Measurements from ENCODE around the gene S100A4. TPM values are rescaled to one million over a fixed set of nuclear protein-coding genes. Genes with fewer than 3 reads are reported as not detected.
"Not testable (repeated sequence)": the region's sequence is repeated elsewhere in the genome, so short reads cannot be mapped to it uniquely, and the experiment has no call there.

Gene S100A4
- total and polyA plus RNA-seq, 9 donors = 188 to 266 (median 210) TPM

GRCh38 chr1:153583976-153584375 lies 38.4 kb upstream of the S100A4 start:
- Histone ChIP-seq H3K9me3 (replicated peaks; ENCODE audit: control insufficient read depth, low read depth, low read length) (no peaks in the 10 kb centered on the region), H3K4me3 (ENCODE audit: low read length) (no peak overlapping the region), H3K4me1 (ENCODE audit: control insufficient read depth, insufficient read depth, low read length) (no peaks in the 10 kb centered on the region), H3K27ac (ENCODE audit: low read length) (no peak overlapping the region), H3K36me3 (ENCODE audit: control insufficient read depth, insufficient read depth, low read length) (no peaks in the 10 kb centered on the region), H3K27me3 (ENCODE audit: control insufficient read depth, insufficient read depth, low read length) (no peaks in the 10 kb centered on the region)
- 56% methylated on average over 2 of the region's 2 CpGs for WGBS (ENCODE audit: insufficient coverage)
- no peak for DNase-seq

DNA sequence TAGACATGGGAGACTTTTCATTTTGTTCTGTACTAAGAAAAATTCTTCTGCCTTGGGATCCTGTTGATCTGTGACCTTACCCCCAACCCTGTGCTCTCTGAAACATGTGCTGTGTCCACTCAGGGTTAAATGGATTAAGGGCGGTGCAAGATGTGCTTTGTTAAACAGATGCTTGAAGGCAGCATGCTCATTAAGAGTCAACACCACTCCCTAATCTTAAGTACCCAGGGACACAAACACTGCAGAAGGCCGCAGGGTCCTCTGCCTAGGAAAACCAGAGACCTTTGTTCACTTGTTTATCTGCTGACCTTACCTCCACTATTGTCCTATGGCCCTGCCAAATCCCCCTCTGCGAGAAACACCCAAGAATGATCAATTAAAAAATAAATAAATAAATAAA lies 37.9 kb upstream of the S100A4 start:
- WGBS (ENCODE audit: insufficient coverage) = no CpG with 5 or more reads among the region's 3 CpGs
- not testable (repeated sequence) for H3K27ac ChIP-seq (ENCODE audit: low read length); H3K4me3 ChIP-seq (ENCODE audit: low read length); H3K27me3 ChIP-seq (ENCODE audit: control insufficient read depth, insufficient read depth, low read length); H3K36me3 ChIP-seq (ENCODE audit: control insufficient read depth, insufficient read depth, low read length); H3K4me1 ChIP-seq (ENCODE audit: control insufficient read depth, insufficient read depth, low read length); H3K9me3 ChIP-seq (replicated peaks; ENCODE audit: control insufficient read depth, low read depth, low read length); DNase-seq

DNA sequence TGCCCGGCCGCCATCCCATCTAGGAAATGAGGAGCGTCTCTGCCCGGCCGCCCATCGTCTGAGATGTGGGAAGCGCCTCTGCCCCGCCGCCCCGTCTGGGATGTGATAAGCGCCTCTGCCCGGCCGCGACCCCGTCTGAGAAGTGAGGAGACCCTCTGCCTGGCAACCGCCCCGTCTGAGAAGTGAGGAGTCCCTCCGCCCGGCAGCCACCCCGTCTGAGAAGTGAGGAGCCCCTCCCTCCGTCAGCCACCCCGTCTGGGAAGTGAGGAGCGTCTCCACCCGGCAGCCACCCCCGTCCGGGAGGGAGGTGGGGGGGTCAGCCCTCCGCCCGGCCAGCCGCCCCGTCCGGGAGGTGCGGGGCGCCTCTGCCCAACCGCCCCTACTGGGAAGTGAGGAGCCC lies 37.2 kb upstream of the S100A4 start:
- not testable (repeated sequence) for H3K27me3 ChIP-seq (ENCODE audit: control insufficient read depth, insufficient read depth, low read length); H3K9me3 ChIP-seq (replicated peaks; ENCODE audit: control insufficient read depth, low read depth, low read length); H3K36me3 ChIP-seq (ENCODE audit: control insufficient read depth, insufficient read depth, low read length); H3K27ac ChIP-seq (ENCODE audit: low read length); DNase-seq; H3K4me3 ChIP-seq (ENCODE audit: low read length); H3K4me1 ChIP-seq (ENCODE audit: control insufficient read depth, insufficient read depth, low read length)
- 92% methylated on average over 20 of the region's 34 CpGs for WGBS (ENCODE audit: insufficient coverage)

GRCh38 chr1:153578936-153579335 lies 33.3 kb upstream of the S100A4 start:
- H3K9me3 ChIP-seq (replicated peaks; ENCODE audit: control insufficient read depth, low read depth, low read length) = no peaks in the 10 kb centered on the region
- no peaks in the 10 kb centered on the region for H3K4me1 ChIP-seq (ENCODE audit: control insufficient read depth, insufficient read depth, low read length)
- H3K36me3 ChIP-seq (ENCODE audit: control insufficient read depth, insufficient read depth, low read length) = no peaks in the 10 kb centered on the region
- no peak overlapping the region for H3K27ac ChIP-seq (ENCODE audit: low read length)
- 82% methylated on average over 3 of the region's 3 CpGs for WGBS (ENCODE audit: insufficient coverage)
- no peak overlapping the region for H3K4me3 ChIP-seq (ENCODE audit: low read length)
- DNase-seq = no peak
- peaks cover 2% of the 10 kb centered on the region for H3K27me3 ChIP-seq (ENCODE audit: control insufficient read depth, insufficient read depth, low read length)

DNA sequence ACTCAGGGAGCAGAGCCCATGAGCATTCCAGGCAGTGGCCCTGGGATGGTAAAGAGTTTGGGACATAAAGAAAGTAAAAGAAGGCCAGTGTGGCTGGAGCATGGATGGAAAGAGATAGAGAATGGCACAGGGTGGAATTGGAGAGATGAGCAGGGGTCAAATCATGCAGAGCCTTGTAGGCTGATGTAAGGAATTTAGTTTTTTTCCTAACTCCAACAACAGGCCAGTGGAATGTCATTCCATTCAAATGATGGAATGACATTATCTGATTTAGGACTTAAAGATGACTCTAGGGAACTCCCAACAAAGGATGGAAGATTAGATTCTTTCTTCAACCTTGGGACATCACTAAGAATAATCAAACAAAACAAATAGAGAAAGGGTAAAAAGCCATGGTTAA lies 32.9 kb upstream of the S100A4 start:
- Histone ChIP-seq H3K9me3 (replicated peaks; ENCODE audit: control insufficient read depth, low read depth, low read length) (no peaks in the 10 kb centered on the region), H3K4me1 (ENCODE audit: control insufficient read depth, insufficient read depth, low read length) (no peaks in the 10 kb centered on the region), H3K4me3 (ENCODE audit: low read length) (no peak overlapping the region), H3K36me3 (ENCODE audit: control insufficient read depth, insufficient read depth, low read length) (no peaks in the 10 kb centered on the region), H3K27me3 (ENCODE audit: control insufficient read depth, insufficient read depth, low read length) (peaks cover 2% of the 10 kb centered on the region), H3K27ac (ENCODE audit: low read length) (no peak overlapping the region)
- DNase-seq = no peak

- Histone ChIP-seq H3K4me1 (ENCODE audit: control insufficient read depth, insufficient read depth, low read length) (peaks cover under 1% of the 10 kb centered on the region), H3K9me3 (replicated peaks; ENCODE audit: control insufficient read depth, low read depth, low read length) (no peaks in the 10 kb centered on the region), H3K36me3 (ENCODE audit: control insufficient read depth, insufficient read depth, low read length) (no peaks in the 10 kb centered on the region), H3K27me3 (ENCODE audit: control insufficient read depth, insufficient read depth, low read length) (peaks cover 2% of the 10 kb centered on the region), H3K4me3 (ENCODE audit: low read length) (no peak overlapping the region), H3K27ac (ENCODE audit: low read length) (no peak overlapping the region)
- no peak for DNase-seq
- WGBS (ENCODE audit: insufficient coverage) = 56% methylated on average over 9 of the region's 9 CpGs
These were observed 32.0 kb upstream of the S100A4 start for GRCh38 chr1:153577624-153578051.

DNA sequence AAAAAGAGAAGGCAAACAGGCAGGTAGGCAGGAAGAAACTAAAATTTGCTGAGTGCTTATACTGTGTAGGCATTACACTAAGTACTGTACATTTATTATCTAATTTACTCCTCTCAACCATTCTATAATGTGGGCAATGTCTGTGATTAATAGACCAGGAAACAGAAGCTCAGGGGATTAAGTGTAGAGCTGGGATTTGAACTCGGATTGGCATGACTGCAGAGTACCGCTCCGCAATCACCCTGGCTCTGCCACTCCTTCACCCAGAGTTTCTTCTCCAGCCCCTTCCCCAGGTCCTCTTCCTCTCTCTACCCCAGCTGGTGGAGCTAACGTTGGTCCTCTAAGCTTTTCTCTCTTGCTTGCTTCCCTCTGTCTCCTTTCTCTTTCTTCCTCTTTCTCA lies 31.5 kb upstream of the S100A4 start:
- Histone ChIP-seq H3K9me3 (replicated peaks; ENCODE audit: control insufficient read depth, low read depth, low read length) (no peaks in the 10 kb centered on the region), H3K4me1 (ENCODE audit: control insufficient read depth, insufficient read depth, low read length) (peaks cover 4% of the 10 kb centered on the region), H3K27ac (ENCODE audit: low read length) (no peak overlapping the region), H3K27me3 (ENCODE audit: control insufficient read depth, insufficient read depth, low read length) (peaks cover 2% of the 10 kb centered on the region), H3K4me3 (ENCODE audit: low read length) (no peak overlapping the region), H3K36me3 (ENCODE audit: control insufficient read depth, insufficient read depth, low read length) (no peaks in the 10 kb centered on the region)
- DNase-seq = no peak
- 100% methylated on average over 1 of the region's 4 CpGs for WGBS (ENCODE audit: insufficient coverage)

DNA sequence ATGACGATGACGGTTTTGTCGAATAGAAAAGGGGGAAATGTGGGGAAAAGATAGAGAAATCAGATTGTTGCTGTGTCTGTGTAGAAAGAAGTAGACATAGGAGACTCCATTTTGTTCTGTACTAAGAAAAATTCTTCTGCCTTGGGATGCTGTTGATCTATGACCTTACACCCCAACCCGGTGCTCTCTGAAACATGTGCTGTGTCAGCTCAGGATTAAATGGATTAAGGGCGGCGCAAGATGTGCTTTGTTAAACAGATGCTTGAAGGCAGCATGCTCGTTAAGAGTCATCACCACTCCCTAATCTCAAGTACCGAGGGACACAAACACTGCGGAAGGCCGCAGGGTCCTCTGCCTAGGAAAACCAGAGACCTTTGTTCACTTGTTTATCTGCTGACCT lies 29.9 kb upstream of the S100A4 start:
- not testable (repeated sequence) for H3K4me3 ChIP-seq (ENCODE audit: low read length)

DNA sequence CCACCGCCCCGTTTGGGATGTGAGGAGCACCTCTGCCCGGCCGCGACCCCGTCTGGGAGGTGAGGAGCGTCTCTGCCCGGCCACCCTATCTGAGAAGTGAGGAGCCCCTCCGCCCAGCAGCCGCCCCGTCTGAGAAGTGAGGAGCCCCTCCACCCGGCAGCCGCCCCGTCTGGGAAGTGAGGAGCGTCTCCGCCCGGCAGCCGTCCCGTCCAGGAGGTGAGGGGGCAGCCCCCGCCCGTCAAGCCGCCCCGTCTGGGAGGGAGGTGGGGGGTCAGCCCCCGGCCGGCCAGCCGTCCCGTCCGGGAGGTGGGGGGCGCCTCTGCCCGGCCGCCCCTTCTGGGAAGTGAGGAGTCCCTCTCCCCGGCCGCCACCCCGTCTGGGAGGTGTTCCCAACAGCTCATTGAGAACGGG lies 29.5 kb upstream of the S100A4 start:
- H3K36me3 ChIP-seq (ENCODE audit: control insufficient read depth, insufficient read depth, low read length); H3K27me3 ChIP-seq (ENCODE audit: control insufficient read depth, insufficient read depth, low read length); H3K27ac ChIP-seq (ENCODE audit: low read length); DNase-seq; H3K4me3 ChIP-seq (ENCODE audit: low read length); H3K4me1 ChIP-seq (ENCODE audit: control insufficient read depth, insufficient read depth, low read length); H3K9me3 ChIP-seq (replicated peaks; ENCODE audit: control insufficient read depth, low read depth, low read length): not testable (repeated sequence)
- 87% methylated on average over 20 of the region's 35 CpGs for WGBS (ENCODE audit: insufficient coverage)

More for the DNA sequence above, 29.9 kb upstream of the S100A4 start:
- H3K27me3 ChIP-seq (ENCODE audit: control insufficient read depth, insufficient read depth, low read length); H3K9me3 ChIP-seq (replicated peaks; ENCODE audit: control insufficient read depth, low read depth, low read length); H3K4me1 ChIP-seq (ENCODE audit: control insufficient read depth, insufficient read depth, low read length); H3K36me3 ChIP-seq (ENCODE audit: control insufficient read depth, insufficient read depth, low read length); H3K27ac ChIP-seq (ENCODE audit: low read length); DNase-seq: not testable (repeated sequence)
- WGBS (ENCODE audit: insufficient coverage) = no CpG with 5 or more reads among the region's 10 CpGs

DNA sequence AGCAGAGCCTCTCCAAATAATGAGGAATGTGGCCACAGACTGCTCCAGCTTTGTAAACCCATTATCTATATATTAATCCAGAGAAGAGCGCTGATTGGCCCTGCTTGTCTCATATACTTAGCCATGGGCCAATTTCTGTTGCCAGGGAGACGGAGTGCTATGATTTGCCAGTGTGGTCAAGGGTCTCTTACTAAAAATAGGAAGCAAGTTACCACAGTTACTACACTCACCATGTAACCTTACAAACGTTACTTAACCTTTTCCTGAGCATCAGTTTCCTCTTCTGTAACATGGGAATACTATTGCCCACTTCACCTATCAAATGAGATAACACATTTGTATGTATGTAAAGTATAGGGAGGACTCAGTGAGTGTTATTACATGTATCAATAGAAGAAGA lies 27.7 kb upstream of the S100A4 start:
- no peak overlapping the region for H3K4me3 ChIP-seq (ENCODE audit: low read length)
- H3K9me3 ChIP-seq (replicated peaks; ENCODE audit: control insufficient read depth, low read depth, low read length) = no peaks in the 10 kb centered on the region
- no peaks in the 10 kb centered on the region for H3K36me3 ChIP-seq (ENCODE audit: control insufficient read depth, insufficient read depth, low read length)
- H3K4me1 ChIP-seq (ENCODE audit: control insufficient read depth, insufficient read depth, low read length) = peaks cover 9% of the 10 kb centered on the region
- no peak for DNase-seq
- no CpG with 5 or more reads among the region's 3 CpGs for whole genome bisulfite sequencing (ENCODE audit: insufficient coverage)
- H3K27me3 ChIP-seq (ENCODE audit: control insufficient read depth, insufficient read depth, low read length) = peaks cover 2% of the 10 kb centered on the region
- no peak overlapping the region for H3K27ac ChIP-seq (ENCODE audit: low read length)

GRCh38 chr1:153572569-153573015 lies 27.0 kb upstream of the S100A4 start:
- Histone ChIP-seq H3K9me3 (replicated peaks; ENCODE audit: control insufficient read depth, low read depth, low read length) (no peaks in the 10 kb centered on the region), H3K4me1 (ENCODE audit: control insufficient read depth, insufficient read depth, low read length) (peaks cover 17% of the 10 kb centered on the region), H3K27ac (ENCODE audit: low read length) (no peak overlapping the region), H3K36me3 (ENCODE audit: control insufficient read depth, insufficient read depth, low read length) (no peaks in the 10 kb centered on the region), H3K27me3 (ENCODE audit: control insufficient read depth, insufficient read depth, low read length) (peaks cover under 1% of the 10 kb centered on the region), H3K4me3 (ENCODE audit: low read length) (no peak overlapping the region)
- DNase-seq = peak; percentile 78
- WGBS (ENCODE audit: insufficient coverage) = 40% methylated on average over 1 of the region's 3 CpGs
